Ishikawa (cell line): ENCODE data around the gene SSBP3.

Source experiments
- CREB1 ChIP-seq: IDR thresholded peaks from 2 replicates; pipeline ENCODE4 v1.6.1; 2012; ENCODE audit warnings: low read depth
- EP300 ChIP-seq: IDR thresholded peaks from 2 replicates; pipeline ENCODE4 v1.6.1; 2012; ENCODE audit warnings: borderline replicate concordance
- YY1 ChIP-seq: IDR thresholded peaks from 2 replicates; pipeline ENCODE4 v1.6.1; 2012; ENCODE audit warnings: low read depth

DNA sequence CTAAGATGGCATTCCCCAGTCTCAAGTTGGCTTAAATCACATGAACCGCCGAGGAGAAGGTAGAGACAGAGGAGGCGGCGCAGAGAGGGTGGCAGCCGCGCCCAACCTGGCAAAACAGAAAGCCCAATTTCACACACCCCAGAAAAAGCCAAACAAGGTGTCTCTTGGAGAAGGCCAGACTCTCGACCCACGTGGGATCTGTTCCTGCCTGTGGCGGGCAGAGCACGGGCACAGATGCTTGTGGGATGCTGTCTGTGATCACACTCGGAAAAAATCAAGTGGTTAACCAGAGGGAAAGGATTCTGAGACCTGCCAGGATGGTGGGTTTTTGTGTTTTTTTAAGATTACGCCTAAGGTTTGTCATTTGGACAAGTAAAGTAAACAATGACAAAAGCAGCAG, 125.5 kb downstream of the SSBP3 start:
- TF ChIP-seq CREB1 (no peak), EP300 (no peak), YY1 (no peak)
